GM21515 (cell line): ENCODE data around the gene MAGI3.
"Not testable (repeated sequence)": the region's sequence is repeated elsewhere in the genome, so short reads cannot be mapped to it uniquely, and the experiment has no call there.

Experiments
- ATAC-seq: cut with Tn5 transposase; IDR thresholded peaks from one replicate; pipeline ENCODE4 v1.9.1; 2021; ENCODE audit not compliant: unreplicated experiment

Gene MAGI3

DNA sequence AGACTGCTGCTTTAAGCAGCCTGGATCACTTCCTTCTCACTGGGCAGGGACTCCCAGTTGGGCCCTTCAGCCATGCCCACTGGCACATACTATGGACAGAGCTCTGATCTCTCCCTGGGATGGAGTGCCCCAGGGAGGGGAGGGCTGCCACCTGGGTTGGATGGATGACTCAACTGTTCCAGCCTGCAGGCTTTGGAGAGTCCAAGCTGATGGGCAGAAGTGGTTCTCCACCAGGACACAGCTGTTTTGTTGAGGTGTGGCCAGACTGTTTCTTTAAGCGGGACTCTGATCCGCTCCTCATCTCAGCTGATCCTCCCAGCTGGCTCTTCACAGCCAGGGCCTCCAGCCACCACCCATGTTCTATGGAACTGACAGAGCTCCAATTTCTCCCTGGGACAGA, 166.9 kb downstream of the MAGI3 start:
- no peak for ATAC-seq

DNA sequence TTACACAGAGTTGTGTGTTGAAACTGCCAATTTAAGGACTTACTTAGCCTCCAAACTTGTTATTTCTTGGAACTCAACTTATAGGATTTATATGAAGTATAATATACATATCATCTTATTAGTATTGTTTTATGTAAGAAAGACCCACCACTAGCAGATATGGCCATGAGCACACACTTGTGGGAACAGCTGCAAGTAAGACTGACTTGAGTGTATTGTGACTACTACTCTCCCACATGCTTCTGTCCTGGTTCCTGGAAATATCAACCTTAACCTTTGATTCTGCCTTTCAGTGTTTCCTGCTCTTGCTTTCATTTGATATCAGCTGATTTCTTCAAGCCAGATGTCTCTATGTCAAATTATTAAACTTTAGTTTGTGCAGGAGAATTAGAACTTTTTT, 175.3 kb downstream of the MAGI3 start:
- no peak for ATAC-seq

DNA sequence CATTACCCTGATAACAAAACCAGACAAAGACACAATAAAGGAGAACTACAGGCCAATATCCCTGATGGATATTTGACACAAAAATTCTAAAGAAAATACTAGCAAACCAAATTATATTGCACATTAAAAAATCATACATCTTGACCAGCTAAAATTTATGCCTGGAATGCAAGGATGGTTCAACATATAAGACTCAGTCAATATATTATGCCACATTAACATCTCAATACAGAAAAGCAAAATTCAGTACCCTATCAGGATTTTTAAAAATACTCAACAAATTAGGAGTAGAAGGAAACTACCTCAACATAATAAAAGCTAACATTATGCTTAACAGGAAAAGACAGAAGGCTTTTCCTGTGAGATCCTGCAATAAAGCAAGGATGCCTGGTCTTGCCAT, 177.1 kb downstream of the MAGI3 start:
- no peak for ATAC-seq

DNA sequence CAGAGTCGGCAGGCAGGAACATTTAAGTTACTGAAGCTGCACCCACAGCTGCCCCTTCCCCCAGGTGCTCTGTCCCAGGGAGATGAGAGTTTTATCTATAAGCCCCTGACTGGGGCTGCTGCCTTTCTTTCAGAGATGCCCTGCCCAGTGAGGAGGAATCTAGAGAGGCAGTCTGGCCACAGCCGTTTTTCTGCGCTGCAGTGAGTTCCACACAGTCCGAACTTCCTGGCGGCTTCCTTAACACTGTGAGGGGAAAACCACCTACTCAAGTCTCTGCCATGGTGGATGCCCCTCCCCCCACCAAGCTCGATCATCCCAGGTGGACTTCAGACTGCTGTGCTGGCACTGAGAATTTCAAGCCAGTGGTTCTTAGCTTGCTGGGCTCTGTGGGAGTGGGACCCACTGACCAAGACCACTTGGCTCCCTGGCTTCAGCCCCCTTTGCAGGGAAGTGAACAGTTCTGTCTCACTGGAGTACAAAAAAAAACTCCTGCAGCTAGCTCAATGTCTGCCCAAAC, 185.5 kb downstream of the MAGI3 start:
- ATAC-seq = not testable (repeated sequence)

DNA sequence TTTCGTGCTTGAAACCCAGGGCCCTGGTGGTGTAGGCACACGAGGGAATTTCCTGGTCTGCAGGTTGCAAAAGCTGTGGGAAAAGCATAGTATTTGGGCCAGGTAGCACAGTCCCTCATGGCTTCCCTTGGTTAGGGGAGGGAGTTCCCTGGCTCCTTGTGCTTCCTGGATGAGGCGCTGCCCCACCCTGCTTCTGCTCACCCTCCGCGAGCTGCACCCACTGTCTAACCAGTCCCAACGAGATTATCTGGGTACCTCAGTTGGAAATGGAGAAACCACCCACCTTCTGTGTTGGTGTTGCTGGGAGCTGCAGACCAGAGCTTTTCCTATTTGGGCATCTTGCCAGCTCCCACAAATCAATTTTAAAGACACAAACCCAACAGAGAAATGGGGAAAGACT, 186.0 kb downstream of the MAGI3 start:
- no peak for ATAC-seq

- ATAC-seq = no peak
Observed at GRCh38 chr1:113579256-113580018, 189.1 kb downstream of the MAGI3 start.

GRCh38 chr1:113581323-113581722, 191.0 kb downstream of the MAGI3 start:
- ATAC-seq = no peak

DNA sequence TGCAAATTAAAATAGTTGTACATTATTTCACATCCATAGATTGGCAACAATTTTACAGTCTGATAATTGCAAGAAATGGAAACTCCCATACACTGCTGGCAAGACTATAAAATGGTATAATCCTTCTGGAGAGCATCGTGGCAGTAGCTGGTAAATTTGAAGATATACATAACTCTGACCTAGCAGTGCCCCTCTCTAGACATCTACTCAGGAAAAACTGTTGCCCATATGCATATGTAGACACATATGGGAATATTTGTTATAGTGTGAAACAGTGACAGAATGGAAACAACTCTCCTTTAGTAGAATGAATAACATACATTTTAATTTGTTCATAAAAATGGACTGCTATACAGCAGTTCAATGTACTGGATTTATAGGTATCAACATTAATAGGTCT, 191.8 kb downstream of the MAGI3 start:
- no peak for ATAC-seq

DNA sequence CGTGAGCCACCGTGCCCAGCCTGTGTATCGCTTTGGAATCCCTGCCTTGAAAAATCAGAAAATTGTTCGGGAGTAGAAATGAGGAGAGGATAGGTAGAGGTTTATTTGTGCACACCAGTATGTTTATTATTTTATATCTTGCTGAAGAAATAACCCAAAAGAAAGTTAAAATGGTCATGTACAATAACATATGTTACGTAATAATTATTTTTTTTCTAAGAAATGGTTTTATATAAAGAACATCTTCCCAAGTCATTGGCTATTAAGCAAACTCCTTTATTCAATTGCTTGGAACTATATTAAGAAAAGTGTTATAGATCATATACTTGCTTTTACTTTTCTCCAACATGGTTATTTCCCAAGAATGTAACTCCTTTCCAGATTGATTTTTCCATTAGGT, 197.2 kb downstream of the MAGI3 start:
- ATAC-seq = no peak

DNA sequence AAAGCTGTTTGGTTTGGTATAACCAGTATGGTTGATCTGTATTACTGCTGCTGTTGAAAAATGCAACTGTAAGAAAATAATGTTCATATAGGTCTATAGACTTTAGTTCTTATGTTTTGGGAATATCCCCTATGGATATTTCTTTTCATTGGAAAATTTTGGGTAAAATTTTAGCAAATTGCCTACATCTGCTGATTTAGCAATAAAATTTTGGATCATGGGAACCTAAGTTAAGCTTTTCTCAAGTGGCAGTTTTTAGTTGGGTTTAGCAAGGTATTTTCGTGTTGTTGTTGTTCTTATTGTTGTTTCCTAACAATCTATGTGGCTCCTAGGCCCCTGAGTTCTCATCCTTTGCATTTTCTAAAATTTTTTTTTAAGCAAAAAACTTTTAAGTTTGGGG, 201.9 kb downstream of the MAGI3 start:
- no peak for ATAC-seq

DNA sequence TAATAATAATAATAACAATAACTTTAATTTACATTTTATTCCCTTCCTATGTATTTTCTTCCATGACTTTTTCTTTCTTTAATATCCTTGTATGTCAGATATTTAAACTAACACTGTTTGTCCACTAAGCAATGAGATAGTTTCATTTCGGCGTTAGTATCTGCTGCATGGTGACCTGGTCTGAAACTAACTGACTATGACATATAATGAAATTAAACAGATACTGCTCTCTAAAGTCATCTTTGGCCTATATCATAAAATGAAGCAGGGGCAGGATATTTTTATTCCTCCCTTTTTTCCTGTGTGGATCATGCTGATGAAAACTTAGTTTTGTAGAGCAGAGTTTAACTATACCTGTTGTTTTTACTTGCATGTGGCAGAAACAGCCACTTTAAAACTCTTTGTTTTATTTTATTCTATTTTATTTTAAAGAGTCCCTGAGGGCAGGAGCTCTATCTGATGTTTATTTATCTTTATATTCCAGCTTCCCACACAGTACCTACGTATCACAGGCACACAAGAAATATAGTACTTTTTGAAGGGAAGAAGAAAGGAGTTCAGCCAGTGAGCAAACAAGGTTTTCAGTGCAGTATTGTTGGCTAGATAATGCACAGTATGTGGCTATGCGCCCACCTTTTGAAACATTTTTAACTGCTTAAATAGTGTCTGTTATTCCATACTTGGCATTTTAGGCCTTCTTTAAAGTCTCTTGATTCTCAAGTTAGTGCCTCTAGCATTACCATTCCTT, 203.4 kb downstream of the MAGI3 start:
- ATAC-seq = no peak

DNA sequence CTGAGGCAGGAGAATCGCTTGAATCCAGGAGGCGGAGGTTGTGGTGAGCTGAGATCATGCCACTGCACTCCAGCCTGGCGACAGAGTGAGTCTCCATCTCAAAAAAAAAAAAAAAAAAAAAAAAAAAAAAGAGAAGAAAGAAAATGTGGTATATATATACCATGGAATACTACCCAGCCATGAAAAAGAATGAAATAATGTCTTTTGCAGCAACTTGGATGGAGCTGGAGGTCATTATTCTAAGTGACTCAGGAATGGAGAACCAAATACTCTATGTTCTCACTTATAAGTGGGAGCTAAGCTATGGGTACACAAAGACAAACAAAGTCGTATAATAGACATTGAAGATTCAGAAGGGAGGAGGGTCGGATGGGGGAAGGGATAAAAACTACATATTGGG, 214.2 kb downstream of the MAGI3 start:
- not testable (repeated sequence) for ATAC-seq

DNA sequence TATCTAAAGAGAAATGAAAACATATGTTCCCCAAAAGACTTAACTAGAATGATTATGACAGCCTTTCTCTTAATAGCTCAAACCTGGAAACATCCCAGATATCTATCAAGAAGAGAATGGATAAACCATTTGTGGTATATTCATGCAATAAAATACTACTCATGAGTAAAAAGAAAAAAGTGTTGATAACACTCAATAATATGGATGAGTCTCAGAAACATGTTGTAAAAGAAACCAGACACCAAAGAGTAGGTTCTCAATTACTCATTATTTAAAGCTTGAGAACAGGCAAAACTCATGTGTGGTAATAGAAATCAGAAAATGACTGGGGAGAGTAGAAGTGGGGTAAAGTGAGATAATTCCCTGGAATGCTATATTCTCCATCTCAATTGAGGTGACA, 214.8 kb downstream of the MAGI3 start:
- ATAC-seq = no peak

DNA sequence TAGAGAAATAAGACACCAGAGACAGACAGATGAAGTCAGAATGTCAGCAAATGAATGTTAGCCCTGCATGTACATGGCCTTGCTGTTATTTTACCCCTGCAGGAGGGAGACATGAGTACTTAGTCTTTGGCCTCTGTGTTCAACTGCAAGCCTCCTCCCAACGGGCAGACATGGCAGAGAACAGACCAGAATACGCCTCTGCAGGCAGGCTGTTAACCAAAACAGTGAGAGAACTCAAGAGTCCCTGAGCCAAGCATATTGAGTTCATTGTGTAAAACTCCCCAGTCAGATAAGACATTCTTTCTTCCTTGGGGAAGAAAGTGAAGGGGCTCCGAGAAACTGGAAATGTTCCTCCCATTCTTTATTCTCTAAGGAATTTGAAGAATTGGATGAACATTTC, 218.1 kb downstream of the MAGI3 start:
- ATAC-seq = no peak

DNA sequence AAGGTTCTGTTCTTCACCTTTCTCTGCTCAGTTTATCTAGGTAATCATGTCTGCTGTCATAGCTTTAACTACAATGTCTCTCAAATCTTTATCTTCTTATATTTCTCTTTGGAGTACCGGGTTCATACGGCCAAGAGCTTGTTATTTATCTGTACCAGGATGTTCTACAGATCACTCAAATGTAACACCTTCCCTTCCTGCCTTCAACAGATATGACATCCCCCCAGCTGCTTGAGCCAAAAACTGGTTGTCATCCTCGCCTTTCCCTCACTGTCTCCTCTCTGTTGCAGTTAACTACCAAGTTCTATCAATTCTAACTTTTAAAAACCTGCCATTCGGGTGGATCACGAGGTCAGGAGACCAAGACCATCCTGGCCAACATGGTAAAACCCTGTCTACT, 220.1 kb downstream of the MAGI3 start:
- ATAC-seq = no peak

DNA sequence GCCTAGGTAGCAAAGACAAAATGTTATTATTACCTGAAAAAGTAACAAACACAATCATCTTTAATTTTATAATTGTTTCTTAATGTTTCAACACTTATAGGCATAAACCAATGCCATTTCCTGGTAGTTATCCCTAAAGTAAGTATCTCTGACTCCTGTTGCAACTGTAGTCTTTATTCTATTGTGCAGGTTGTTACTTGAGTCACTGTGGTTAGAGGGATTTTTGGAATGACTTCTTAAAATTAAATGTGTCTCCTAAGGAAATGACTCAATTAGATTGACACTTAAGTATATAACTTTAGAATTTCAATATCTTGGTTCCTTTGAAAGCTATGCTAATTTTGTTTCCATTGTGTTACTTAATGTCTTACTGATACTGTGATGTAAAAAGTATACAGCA, 225.1 kb downstream of the MAGI3 start:
- no peak for ATAC-seq

- no peak for ATAC-seq
Observed at GRCh38 chr1:113616156-113616555, 225.8 kb downstream of the MAGI3 start.

DNA sequence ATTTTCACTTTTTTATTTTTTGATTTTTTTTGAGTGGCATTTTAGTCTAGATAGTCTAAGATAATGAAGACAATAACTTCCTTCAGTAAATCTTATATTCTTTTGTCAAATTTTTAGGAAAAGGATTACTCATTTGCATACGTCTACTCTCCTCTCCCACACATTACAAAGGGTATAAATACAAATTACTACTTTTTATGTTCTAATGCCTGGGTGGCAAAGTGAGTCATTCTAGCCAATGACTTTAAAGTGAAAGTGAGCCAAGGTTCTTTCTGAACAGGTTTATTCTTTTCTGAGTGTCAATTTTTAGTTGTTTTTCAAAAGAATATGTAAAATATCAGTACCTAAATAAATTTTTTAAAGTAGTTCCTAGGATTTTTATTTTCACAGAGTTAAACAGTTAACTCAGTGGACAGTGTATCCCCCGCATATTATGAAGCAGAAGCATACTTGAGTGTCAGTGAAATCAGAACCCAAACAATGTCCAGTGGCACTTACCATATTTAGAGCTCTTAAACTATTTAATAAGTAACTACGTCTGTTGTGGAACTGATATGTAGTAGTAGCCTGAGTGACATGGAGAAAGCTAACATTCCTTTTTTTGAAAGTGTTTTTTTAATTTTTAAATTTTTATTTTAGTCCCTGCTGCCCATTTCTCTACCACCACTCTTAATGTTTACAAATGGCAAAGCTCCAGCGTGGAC, 227.3 kb downstream of the MAGI3 start:
- ATAC-seq = no peak

DNA sequence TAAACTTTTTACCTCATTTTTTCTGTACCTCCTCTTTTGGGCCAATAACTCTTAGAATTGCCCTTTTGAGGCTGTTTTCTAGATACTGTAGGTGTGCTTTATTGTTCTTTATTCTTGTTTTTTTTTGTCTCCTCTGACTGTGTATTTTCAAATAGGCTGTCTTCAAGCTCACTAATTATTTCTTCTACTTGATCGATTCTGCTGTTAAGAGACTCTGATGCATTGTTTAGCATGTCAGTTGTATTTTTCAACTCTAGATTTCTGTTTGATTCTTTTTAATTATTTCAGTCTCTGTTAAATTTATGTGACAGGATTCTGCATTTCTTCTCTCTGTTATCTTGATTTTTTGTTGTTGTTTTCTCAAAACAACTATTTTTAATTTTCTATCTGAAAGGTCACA, 238.7 kb downstream of the MAGI3 start:
- no peak for ATAC-seq

GRCh38 chr1:113630340-113631327, 240.3 kb downstream of the MAGI3 start:
- no peak for ATAC-seq

DNA sequence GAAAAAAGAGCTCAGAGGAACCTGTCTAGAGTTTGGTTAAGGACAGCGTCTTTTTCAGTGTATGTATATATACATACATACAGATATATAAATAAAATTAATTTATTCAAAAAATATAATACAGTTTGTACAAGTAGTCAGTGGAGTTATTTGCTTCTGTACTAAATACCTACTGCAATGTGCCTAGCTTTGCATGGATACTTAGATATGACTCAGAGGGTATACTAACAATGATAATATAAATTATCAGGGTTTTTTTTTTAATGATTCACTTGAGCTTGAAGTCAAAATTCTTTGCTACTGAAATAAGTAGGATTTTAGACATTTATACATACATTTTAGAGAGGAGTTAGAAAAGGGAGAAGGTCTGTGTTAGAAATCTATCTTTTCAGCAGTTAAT, 251.1 kb downstream of the MAGI3 start:
- ATAC-seq = no peak
